CD14-positive monocyte (primary cell): ENCODE measurements around the gene DRGX. TPM values are rescaled to one million over a fixed set of nuclear protein-coding genes. Genes with fewer than 3 reads are reported as not detected.

ENCODE experiments used
- DNase-seq, 3 donors: peaks; one replicate each; pipeline ENCODE4 v3.0.0-alpha.2; 2011 to 2022
- H2AFZ ChIP-seq: 2 replicates; pipeline ENCODE4 v1.6.0; 2012; ENCODE audit warnings: mild to moderate bottlenecking, low read depth, low read length, inconsistent platforms; ENCODE audit not compliant: insufficient read depth, poor library complexity, severe bottlenecking
- H3K27ac ChIP-seq, 2 donors: 1 replicate in 1 of 2; 2 replicates in 1 of 2; pipeline ENCODE4 v1.5.1; 2012 to 2013; ENCODE audit warnings: low read length in 2 of 2, control low read depth in 1 of 2, inconsistent platforms in 1 of 2, low read depth in 1 of 2, mild to moderate bottlenecking in 1 of 2
- H3K27me3 ChIP-seq, 2 donors: one replicate each; pipeline versions ENCODE4 v1.6.0 to v1.6.1; 2011 to 2013; ENCODE audit warnings: low read length in 2 of 2; ENCODE audit not compliant: control insufficient read depth in 2 of 2, insufficient read depth in 2 of 2
- H3K36me3 ChIP-seq, 2 donors: replicated peaks in 1 of 2; 1 replicate in 1 of 2; 2 replicates in 1 of 2; pipeline versions ENCODE4 v1.5.1 to v1.6.1; 2012 to 2013; ENCODE audit warnings: low read length in 2 of 2, control low read depth in 1 of 2, inconsistent platforms in 1 of 2, mild to moderate bottlenecking in 1 of 2; ENCODE audit not compliant: insufficient read depth in 2 of 2, control insufficient read depth in 1 of 2
- H3K4me1 ChIP-seq, 2 donors: 1 replicate in 1 of 2; 2 replicates in 1 of 2; pipeline versions ENCODE4 v1.5.1 to v1.6.1; 2012 to 2013; ENCODE audit warnings: low read length in 2 of 2, control low read depth in 1 of 2, inconsistent platforms in 1 of 2, mild to moderate bottlenecking in 1 of 2, moderate library complexity in 1 of 2; ENCODE audit not compliant: insufficient read depth in 2 of 2, control insufficient read depth in 1 of 2
- H3K4me2 ChIP-seq: replicated peaks from 2 replicates; pipeline ENCODE3; 2012; ENCODE audit warnings: low read length, moderate library complexity, mild to moderate bottlenecking; ENCODE audit not compliant: poor library complexity, severe bottlenecking; ENCODE audit errors: extremely low read depth
- H3K4me3 ChIP-seq, 3 experiments: fragments of 200-600 bp in 1 of 3; sonication (generic) in 1 of 3; replicated peaks in 1 of 3; 1 replicate in 2 of 3; 2 replicates in 1 of 3; pipeline ENCODE4 v1.5.1; 2011 to 2013; ENCODE audit warnings: low read length in 3 of 3, mild to moderate bottlenecking in 3 of 3, control low read depth in 2 of 3, low read depth in 2 of 3, inconsistent platforms in 1 of 3, moderate library complexity in 1 of 3
- H3K79me2 ChIP-seq: 2 replicates; pipeline ENCODE4 v1.6.0; 2012; ENCODE audit warnings: mild to moderate bottlenecking, control low read depth, inconsistent platforms, low read length, moderate library complexity; ENCODE audit not compliant: insufficient read depth
- H3K9ac ChIP-seq: 2 replicates; pipeline ENCODE4 v1.6.0; 2017; ENCODE audit warnings: low read length, mild to moderate bottlenecking; ENCODE audit not compliant: insufficient read depth, poor library complexity, severe bottlenecking
- H3K9me3 ChIP-seq, 2 donors: replicated peaks in 1 of 2; 1 replicate in 1 of 2; 2 replicates in 1 of 2; pipeline versions ENCODE4 v1.5.1 to v1.6.1; 2012 to 2013; ENCODE audit warnings: low read length in 2 of 2, control low read depth in 1 of 2; ENCODE audit not compliant: control insufficient read depth in 1 of 2, insufficient read depth in 1 of 2
- H4K20me1 ChIP-seq: 2 replicates; pipeline ENCODE4 v1.6.0; 2012; ENCODE audit warnings: mild to moderate bottlenecking, low read length, control low read depth, moderate library complexity; ENCODE audit not compliant: insufficient read depth
- H3K27ac Mint-ChIP-seq, 7 donors: one replicate each; pipeline ENCODE4 v1.8.0; 2020; ENCODE audit warnings: mild to moderate bottlenecking in 7 of 7, mixed read lengths in 7 of 7, moderate library complexity in 6 of 7, inconsistent platforms in 2 of 7
- H3K27me3 Mint-ChIP-seq, 3 donors: one replicate each; pipeline ENCODE4 v1.8.0; 2021 to 2022; ENCODE audit warnings: low read depth in 3 of 3, mild to moderate bottlenecking in 3 of 3, mixed read lengths in 3 of 3, moderate library complexity in 3 of 3, inconsistent platforms in 1 of 3
- H3K36me3 Mint-ChIP-seq, 2 donors: one replicate each; pipeline ENCODE4 v1.8.0; 2020; ENCODE audit warnings: mixed read lengths in 2 of 2, inconsistent platforms in 1 of 2, mild to moderate bottlenecking in 1 of 2
- H3K4me1 Mint-ChIP-seq: one replicate; pipeline ENCODE4 v1.8.0; 2020; ENCODE audit warnings: mild to moderate bottlenecking, mixed read lengths
- H3K4me3 Mint-ChIP-seq, 2 donors: one replicate each; pipeline ENCODE4 v1.8.0; 2020; ENCODE audit warnings: mild to moderate bottlenecking in 2 of 2, mixed read lengths in 2 of 2, moderate library complexity in 1 of 2
- H3K9me3 Mint-ChIP-seq, 7 donors: one replicate each; pipeline ENCODE4 v1.8.0; 2020 to 2022; ENCODE audit warnings: mixed read lengths in 7 of 7, mild to moderate bottlenecking in 6 of 7, moderate library complexity in 6 of 7, inconsistent platforms in 2 of 7
- CTCF ChIP-seq: fragments of 200-600 bp; IDR thresholded peaks from one replicate; pipeline ENCODE4 v1.8.0; 2022; ENCODE audit warnings: antibody characterized with exemption, mild to moderate bottlenecking
- WGBS: methylation state at CpG from one replicate; pipeline ENCODE4 v1.1.5; 2013; ENCODE audit warnings: missing lambda C conversion rate; ENCODE audit not compliant: insufficient coverage; 5-methylcytosine and 5-hydroxymethylcytosine counted together
- intact Hi-C, 2 donors: fragments of 100-400 bp; cut with micrococcal nuclease; formaldehyde crosslinking; loops; one replicate each; pipeline versions ENCODE4 v1.15.0 to v1.15.1; 2023
- polyA plus RNA-seq, 3 donors: library from polyadenylated mRNA; depleted of rRNA in 1 of 3; unstranded in 2 of 3; stranded (reverse) in 1 of 3; fragments of 300-500 nt in 2 of 3; fragments of >200 nt in 1 of 3; fragmentation: Illumina TruSeq in 2 of 3; gene quantifications; 1 replicate in 2 of 3; 2 replicates in 1 of 3; pipeline ENCODE4 v1.2.3, GENCODE V29; 2012 to 2021

Gene DRGX
- polyA plus RNA-seq, 3 donors, result not detected

GRCh38 chr10:49365675-49366415 is 30.0 kb downstream of the DRGX start:
- Histone ChIP-seq H4K20me1 (no peaks in the 10 kb centered on the region), H3K79me2 (no peaks in the 10 kb centered on the region), H3K9me3 (no peaks in the 10 kb centered on the region), H3K27me3 (no peaks in the 10 kb centered on the region), H3K4me1 (peaks cover 21 to 27% of the 10 kb centered on the region in 2 donors), H2AFZ (no peak overlapping the region), H3K4me2 (no peak overlapping the region), H3K36me3 (no peaks in the 10 kb centered on the region), H3K4me3 (no peak overlapping the region), H3K27ac (no peak overlapping the region), H3K9ac (no peak overlapping the region)
- 74% methylated on average over 8 of the region's 23 CpGs for WGBS
- H3K36me3 Mint-ChIP-seq, result peaks cover 0 to 3% of the 10 kb centered on the region in 2 donors
- H3K27me3 Mint-ChIP-seq, result peaks cover 2 to 12% (median 7%) of the 10 kb centered on the region in 3 donors
- TF ChIP-seq CTCF, result no peak
- peaks cover 0 to 3% (median 0%) of the 10 kb centered on the region in 7 donors for H3K9me3 Mint-ChIP-seq
- H3K4me3 Mint-ChIP-seq, result no peak overlapping the region
- peaks cover 23% of the 10 kb centered on the region for H3K4me1 Mint-ChIP-seq
- intact Hi-C loops, result loop anchor here in 1 of 2 donors (10.0 kb wide), 1 partner anchor 51 kb away; no protein-coding TSS in a partner anchor
- no peak for DNase-seq
- H3K27ac Mint-ChIP-seq, result peak overlapping the region in 1 of 7 donors; percentile 72

GRCh38 chr10:49365275-49365674 is 30.6 kb downstream of the DRGX start:
- Histone ChIP-seq H3K79me2 (no peaks in the 10 kb centered on the region), H4K20me1 (no peaks in the 10 kb centered on the region), H3K4me1 (peaks cover 26 to 33% of the 10 kb centered on the region in 2 donors), H3K9ac (no peak overlapping the region), H2AFZ (no peak overlapping the region), H3K27me3 (no peaks in the 10 kb centered on the region), H3K36me3 (no peaks in the 10 kb centered on the region), H3K4me3 (no peak overlapping the region), H3K9me3 (no peaks in the 10 kb centered on the region), H3K27ac (no peak overlapping the region), H3K4me2 (no peak overlapping the region)
- H3K4me3 Mint-ChIP-seq, result no peak overlapping the region
- H3K4me1 Mint-ChIP-seq, result peaks cover 26% of the 10 kb centered on the region
- intact Hi-C loops, result loop anchor here in 1 of 2 donors (10.0 kb wide), 1 partner anchor 50 kb away; no protein-coding TSS in a partner anchor
- H3K36me3 Mint-ChIP-seq, result peaks cover 0 to 3% of the 10 kb centered on the region in 2 donors
- peaks cover 2 to 12% (median 4%) of the 10 kb centered on the region in 3 donors for H3K27me3 Mint-ChIP-seq
- 71% methylated on average over 3 of the region's 3 CpGs for WGBS
- peaks cover 0 to 3% (median 0%) of the 10 kb centered on the region in 7 donors for H3K9me3 Mint-ChIP-seq
- no peak overlapping the region for H3K27ac Mint-ChIP-seq
- peak in 1 of 3 donors; percentile 2 for DNase-seq
- TF ChIP-seq CTCF, result no peak
